ENCODE data around the gene CBX1.

CBX1 gene

DNA sequence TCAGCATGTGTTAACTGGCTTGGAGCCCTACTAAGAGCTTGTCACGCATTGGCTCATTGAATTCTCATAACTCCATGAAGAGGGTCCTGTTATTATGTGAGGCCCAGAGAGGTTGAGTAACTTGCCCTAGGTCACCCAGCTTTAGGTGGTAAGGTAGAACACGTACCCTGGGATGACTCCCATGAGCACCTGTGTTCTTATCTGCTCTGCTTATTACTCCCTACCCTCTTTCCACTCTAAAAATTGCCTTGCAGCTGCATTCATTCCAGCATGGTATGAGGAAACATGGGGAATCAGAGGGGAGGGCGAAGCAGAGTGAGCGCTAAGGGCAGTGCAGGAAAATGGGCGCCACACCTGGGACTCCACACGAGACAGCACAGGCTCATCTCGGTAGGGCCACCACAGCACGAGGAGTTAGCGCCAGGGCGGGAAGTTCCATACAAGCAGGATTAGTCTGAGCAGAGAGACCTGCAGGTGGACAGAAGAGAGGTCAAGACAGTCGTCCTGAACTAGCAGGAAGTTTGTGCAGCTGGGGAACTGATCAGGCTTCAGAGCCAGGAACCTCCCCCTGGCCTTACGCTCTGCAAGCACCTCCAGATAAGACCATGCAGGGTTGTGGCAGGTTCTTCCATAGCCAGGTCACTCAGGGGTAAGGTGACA is 73.8 kb downstream of the CBX1 start:
- no peak for DNase-seq (ENCODE audit: low read depth in 3 of 3, low spot score in 1 of 3)

- peak in 2 of 3 donors; percentile 40 to 59 for DNase-seq (ENCODE audit: low read depth in 3 of 3, low spot score in 1 of 3)
Observed at GRCh38 chr17:48026502-48027321, 74.6 kb downstream of the CBX1 start.

DNA sequence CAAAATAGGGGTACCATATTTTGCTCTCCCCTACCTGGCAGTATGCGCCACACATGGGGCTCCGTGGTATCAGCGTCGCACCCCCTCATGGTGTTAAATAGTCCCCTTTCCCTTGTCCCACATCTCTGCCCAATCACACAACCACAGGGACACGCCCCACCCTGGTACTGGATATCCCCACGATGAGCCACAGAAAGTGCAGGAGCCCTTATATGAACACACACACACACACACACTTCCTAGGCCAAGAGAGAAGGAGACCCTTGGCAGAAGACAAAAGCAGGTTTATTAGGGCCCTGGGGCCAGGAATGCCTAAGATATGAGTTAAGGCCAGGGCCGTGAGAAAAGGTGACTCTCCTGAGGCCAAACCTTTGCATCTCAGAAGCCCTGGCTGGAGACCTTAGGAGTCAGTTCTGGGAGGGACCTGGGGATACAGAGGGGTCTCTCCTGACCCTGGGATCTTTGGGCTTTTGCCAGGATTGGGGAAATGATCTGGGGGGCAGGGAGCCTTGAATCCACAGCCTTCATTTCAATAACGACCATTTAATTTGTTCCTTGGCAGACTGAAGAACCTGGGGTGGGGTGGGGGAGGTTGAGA is 75.3 kb downstream of the CBX1 start:
- DNase-seq (ENCODE audit: low read depth in 3 of 3, low spot score in 1 of 3), result no peak

- peak; percentile 95 to 98 (median 97) for DNase-seq (ENCODE audit: low read depth in 3 of 3, low spot score in 1 of 3)
Observed at GRCh38 chr17:48025040-48025903, 76.0 kb downstream of the CBX1 start.

DNA sequence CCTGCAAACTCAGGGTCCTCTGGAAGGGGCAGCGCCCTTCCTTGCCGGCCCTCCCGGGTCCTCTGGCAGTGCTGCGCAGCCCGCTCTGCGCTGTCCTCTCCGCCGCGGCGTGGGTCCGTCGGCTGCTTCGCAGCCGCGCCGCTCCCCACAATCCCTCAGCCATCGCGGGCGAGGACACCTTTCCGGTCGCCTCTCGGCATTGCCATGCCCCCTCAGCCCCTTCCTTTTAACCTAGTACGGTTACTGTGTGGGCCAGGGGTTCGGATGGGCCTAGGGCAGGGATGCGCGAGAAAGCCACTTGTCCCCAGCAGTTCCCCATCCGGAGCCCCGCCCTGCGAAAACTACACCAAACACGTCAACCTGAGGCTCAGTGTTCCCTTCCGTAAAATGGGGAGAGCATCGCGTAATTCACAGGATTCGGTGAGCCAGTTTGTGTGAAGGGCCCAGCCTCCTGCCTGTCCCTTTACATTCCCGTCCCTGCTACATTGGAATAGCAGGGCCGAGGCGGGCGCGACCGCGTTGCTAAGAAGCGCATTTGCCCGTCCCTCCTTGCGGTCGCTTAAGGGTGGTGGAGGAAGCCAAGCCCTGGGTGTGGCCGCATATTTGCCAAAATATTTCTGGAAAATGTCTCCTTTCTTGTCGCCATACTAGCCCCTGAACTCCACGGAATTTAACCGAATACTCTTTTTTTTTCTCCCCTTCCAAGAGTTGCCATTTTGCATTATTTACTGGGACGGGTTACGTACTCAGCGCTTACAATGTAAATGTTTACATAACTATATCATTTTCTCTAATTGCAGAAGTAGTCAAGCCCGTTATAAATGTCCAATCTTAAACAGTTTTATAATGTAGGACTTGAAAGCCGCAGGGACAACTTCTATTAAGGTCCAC is 76.9 kb downstream of the CBX1 start:
- DNase-seq (ENCODE audit: low read depth in 3 of 3, low spot score in 1 of 3), result peak in 1 of 3 donors; percentile 5

DNA sequence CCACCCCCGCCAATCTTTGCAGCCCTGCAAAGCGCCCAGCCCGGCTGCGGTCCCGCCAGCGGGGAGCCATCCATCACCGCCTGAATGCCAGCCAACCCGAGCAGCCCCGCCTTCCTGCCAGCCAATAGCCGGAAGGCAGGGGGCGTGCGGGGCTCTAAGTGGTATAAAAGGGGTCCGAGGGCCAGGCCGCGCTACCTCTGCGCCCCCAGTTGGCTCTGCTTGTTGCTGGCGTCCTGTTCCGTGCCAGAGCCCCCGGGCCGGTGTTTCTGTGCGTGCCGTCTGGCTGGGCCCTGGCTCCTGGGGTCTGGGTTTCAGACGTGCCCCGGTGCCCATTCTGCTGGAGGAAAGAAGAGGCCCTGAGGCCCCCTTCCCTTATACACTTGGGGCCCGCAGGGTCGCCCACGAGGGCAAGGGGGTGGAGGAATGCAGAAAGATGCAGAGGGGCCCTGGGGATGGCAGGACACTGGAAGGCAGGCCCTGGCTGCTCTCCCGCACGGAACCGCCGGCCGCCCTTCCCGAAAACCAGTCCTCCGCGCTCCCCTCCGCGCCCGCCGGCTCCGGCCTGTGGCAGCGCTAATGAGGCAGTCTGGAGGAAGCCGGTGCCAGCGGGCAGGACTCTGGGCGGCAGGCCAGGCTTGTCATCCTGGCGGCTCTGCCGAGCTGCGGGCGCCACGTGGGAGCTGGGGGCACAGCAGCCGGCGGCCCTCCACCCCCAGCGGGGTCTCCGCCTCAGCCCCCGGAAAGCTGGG is 77.7 kb downstream of the CBX1 start:
- DNase-seq (ENCODE audit: low read depth in 3 of 3, low spot score in 1 of 3), result peak in 1 of 3 donors; percentile 12

GRCh38 chr17:48022901-48023300 is 78.4 kb downstream of the CBX1 start:
- no peak for DNase-seq (ENCODE audit: low read depth in 3 of 3, low spot score in 1 of 3)

GRCh38 chr17:48021934-48022333 is 79.3 kb downstream of the CBX1 start:
- no peak for DNase-seq (ENCODE audit: low read depth in 3 of 3, low spot score in 1 of 3)

Data from stimulated activated CD4-positive, alpha-beta T cell treated with anti-CD3 and anti-CD28 coated beads, TNF-alpha, amount 100 ng/mL, for 1 hour (primary cell).